GM18861 (cell line): Measurements from ENCODE around the gene FLNB.

ENCODE experiments used
- ATAC-seq: cut with Tn5 transposase; IDR thresholded peaks from one replicate; pipeline ENCODE4 v1.9.1; 2021; ENCODE audit not compliant: unreplicated experiment

FLNB gene

DNA sequence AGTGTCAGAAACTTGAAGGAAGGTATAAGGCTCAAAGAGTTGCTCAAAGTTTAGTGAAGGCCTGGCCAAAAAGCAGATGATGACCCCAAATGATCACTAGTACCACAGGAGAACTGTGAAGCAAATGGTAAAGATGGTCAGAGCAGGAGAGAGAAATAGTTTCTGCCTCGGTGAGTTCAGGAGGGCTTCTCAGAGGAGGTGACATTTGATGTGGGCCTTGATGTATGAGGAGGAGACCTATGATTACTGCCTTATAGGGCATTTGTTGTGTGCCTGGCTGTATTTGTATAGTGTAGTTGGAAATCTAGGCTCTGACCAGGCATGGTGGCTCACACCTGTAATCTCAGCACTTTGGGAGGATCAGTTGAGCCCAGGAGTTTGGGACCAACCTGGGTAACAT is 152.2 kb downstream of the FLNB start:
- no peak for ATAC-seq

DNA sequence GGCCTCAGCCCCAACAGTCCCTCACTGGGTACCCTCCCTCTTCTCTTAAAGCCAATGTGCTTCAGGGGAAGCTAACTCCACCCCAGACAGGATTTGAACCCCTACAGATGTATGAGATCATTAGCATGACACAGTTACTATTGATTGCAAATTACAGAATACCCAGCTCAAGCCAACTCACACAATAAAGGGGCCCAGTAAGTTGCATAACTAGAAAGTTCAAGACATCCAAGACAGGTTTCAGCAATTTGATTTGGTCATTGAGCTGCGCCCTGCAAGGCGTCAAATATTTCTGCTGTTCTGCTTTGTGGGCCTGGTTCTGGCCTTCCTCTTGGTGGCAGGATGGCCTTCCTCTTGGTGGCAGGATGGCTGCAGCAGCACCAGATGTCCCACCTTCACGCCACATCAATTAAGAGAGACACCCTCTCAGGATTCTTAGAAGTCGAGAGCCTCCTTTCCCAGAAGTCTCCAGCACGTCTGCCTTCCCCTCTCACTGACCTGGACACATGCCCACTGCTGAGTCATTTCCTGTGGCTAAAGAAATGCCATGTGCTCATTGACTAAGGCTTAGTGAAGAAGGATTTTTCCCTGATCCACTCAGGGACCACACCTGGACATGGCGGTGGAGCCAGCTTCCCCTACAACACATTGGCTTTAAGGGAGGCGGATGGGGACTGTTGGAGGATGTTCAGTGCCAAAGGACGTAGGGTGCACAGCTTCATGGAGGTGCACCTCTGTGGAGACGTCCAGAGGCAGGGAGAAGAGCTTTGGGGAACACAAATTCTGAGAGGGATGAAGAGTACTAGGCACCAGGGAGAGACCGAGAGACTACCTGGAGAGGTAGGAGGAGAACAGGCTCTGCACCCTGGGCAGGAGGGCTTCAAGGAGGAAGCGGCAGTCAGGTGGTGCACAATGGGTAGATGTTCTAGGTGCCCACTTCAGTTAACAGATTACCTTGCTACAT is 153.5 kb downstream of the FLNB start:
- no peak for ATAC-seq

DNA sequence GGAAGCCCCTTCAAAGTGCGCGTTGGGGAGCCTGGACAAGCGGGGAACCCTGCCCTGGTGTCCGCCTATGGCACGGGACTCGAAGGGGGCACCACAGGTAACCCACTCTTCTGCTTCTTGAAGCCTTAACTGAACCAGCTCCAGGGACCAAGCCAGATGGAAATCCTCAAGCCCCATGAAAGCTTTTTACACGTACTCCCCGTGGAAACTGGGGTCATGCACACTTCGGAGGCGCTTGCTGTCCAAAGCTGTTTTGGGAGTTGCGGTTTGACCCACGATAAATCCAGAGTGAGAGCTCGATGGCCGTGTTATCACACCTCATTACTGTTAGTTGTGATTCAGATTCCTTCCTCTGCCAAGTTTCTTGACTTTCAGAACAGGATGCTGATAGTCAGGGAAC is 155.0 kb downstream of the FLNB start:
- ATAC-seq: no peak

- no peak for ATAC-seq
These were observed 156.1 kb downstream of the FLNB start for GRCh38 chr3:58164199-58164879.

DNA sequence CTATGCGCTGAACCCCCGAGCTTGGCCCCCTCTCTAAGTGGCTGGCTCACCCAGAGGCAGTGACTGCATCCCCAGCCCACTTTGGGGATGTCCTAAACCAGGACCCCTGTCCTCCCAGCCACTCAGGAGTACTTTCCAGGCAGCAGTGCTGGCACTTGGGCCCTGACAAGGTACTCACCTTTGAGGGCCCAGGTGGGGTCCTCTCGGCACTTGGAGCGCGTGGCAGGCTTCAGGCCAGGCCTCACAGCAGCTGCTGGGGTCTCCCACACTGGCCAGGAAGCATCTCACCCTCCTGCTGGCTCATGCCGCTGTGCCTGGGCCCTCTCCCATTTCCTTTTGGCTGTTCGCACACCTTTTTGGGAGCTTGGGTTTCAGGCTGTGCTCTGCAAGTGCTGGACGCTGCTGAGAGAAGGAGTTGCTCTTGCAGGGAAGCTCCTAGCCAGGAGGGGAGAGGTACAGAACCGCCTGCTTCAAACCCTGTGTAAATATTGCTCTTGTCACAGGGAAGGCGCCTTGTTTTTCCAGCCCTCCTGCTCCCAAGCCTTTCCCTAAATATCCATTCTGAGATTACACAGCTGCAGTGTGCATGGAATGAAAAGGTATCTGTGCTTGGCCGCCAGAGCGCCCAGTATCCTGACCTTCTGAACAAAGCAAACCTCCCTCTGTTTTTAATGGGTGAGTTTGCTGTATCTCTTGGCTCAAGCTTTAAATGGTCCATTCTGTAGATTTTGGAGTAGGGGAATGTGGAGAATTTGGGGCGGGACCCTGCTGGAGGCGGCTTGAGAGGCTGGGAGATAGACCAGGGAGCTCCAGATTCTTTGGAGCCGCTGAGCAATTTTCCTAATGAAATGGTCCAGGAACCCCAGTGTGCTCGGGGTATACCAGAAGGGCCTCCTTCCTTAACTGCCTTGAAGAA is 156.9 kb downstream of the FLNB start:
- no peak for ATAC-seq

GRCh38 chr3:58167431-58168351 is 159.5 kb downstream of the FLNB start:
- no peak for ATAC-seq

GRCh38 chr3:58168498-58168897 is 160.3 kb downstream of the FLNB start:
- no peak for ATAC-seq

GRCh38 chr3:58169371-58169770 is 161.1 kb downstream of the FLNB start:
- no peak for ATAC-seq

- ATAC-seq: no peak
These were observed 162.2 kb downstream of the FLNB start for GRCh38 chr3:58170376-58170775.

- no peak for ATAC-seq
These were observed 162.9 kb downstream of the FLNB start for GRCh38 chr3:58171126-58171525.

DNA sequence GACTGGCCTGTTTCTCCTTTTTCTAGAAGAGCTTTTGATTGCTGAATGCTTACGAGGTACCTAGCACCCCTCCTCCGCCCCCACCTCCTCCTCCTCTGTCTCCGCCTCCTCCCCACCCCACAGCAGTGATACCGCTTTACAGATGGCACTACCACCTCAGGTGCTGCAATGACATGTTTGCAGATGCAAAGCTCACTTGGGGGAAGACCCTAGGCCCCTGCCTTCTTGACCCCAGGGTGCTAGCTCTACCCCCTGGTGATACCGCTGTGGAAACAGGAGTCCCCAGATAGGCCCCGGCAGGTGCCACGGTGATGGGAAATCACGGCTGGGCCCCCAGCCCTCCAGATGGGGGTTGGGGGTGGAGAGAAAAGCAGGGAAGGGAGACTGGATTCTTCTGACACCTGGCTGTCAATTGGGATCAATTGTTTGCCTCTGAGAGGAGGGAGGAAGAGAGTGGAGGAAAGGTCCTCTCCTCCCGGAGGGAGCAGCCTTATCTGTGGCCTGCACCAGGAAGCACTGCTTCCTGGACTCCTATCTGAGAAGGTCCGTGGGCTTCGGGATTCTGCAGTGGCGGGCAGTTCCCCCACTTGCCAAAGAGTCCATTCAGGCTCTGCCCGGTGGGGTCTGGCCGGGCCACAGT is 164.9 kb downstream of the FLNB start:
- ATAC-seq: no peak

GRCh38 chr3:58173669-58174398 is 165.6 kb downstream of the FLNB start:
- ATAC-seq: no peak

DNA sequence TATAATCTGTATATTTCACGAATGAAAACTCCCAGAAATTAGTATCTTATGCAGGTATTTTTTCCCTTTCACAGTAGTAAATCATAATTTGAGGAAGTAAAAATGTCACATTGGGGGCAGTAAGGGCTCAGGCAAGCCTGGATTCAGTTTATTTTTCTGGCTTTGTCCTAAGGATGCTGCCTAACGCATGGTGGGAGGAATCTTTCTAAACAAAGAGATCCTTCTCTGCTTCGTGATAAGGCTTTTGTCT is 166.9 kb downstream of the FLNB start:
- ATAC-seq: no peak

GRCh38 chr3:58175437-58176184 is 167.4 kb downstream of the FLNB start:
- ATAC-seq: no peak

DNA sequence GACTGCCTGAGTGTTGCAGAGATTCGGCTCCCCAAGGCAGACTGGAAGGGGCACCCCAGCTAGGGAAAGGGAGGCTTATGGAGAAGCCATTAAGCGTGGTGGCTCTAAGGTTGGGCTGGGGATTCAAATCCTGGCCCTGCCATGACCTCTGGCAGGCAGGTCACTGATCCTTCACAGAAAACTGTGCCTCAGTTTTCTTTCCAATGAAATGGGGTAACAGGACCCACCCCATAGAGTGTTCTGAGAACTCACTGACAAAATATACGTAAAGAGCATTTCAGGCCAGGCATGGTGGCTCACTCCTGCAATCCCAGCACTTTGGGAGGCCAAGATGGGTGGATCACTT is 167.9 kb downstream of the FLNB start:
- ATAC-seq: no peak

DNA sequence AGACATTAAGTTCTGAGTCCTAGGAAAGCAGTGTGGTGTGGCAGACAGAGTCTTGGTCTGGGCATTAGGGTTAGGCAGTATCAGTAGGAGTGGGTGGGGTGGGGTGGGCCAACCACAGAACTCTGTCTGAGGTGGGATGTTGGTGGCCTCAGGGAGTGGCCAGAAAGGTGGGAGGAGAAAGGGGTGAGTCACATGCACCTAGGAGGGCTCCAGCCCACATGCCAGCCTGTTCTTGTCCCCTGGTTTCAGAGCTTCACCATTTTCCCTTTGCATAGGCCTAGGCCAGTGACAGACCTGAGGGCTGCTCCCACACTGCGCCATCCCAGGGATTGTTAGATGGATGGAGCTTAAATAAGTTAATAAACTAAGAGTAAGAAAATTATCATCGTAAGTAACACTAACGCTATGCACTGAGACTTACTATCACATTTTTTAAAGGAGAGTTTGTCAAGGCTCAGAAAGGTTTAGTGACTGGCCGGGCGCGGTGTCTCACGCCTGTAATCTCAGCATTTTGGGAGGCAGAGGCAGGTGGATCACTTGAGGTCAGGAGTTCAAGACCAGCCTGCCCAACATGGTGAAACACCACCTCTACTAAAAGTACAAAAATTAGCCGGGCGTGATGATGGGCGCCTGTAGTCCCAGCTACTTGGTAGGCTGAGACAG is 168.7 kb downstream of the FLNB start:
- no peak for ATAC-seq

GRCh38 chr3:58177747-58178527 is 169.7 kb downstream of the FLNB start:
- ATAC-seq: peak; percentile 68
